ENCODE data around the gene OBSCN.

OBSCN gene

GRCh38 chr1:228347181-228347580 is 139.3 kb downstream of the OBSCN start:
- DNase-seq: no peak

DNA sequence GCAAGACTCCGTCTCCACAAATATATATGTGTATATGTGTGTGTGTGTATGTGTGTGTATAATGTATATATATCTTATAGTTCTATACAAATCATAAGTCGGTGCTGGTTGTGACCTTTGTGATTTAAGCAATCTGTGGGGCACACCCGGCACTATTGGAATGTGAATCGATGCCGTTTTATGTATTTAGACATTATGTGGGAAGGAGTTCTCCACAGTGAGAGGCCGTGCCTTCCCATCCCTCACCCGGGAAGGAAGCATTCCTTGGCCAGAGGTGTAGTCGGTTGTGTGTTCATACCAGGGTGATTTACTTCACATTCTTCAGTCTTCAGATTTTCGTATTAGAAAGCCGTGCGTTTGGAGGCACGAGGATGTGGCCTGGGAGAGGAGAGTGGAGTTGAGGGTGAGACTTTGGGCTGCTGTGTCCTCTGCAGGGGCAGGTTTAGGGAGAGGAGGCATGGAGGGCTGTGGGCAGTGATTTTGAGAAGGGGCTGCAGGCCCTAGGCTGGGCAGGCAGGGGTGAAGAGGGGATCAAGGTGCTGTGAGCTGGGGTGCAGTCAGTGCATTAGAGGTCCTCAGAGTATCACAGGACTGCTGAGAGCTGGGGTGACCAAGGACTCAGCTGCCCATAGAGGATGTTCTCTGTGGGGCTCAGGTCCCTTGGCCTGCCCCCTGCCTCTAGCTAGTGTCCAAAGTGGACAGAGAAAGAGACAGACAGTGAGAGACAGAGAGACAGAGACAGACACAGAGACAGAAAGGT is 141.0 kb downstream of the OBSCN start:
- no peak for DNase-seq

DNA sequence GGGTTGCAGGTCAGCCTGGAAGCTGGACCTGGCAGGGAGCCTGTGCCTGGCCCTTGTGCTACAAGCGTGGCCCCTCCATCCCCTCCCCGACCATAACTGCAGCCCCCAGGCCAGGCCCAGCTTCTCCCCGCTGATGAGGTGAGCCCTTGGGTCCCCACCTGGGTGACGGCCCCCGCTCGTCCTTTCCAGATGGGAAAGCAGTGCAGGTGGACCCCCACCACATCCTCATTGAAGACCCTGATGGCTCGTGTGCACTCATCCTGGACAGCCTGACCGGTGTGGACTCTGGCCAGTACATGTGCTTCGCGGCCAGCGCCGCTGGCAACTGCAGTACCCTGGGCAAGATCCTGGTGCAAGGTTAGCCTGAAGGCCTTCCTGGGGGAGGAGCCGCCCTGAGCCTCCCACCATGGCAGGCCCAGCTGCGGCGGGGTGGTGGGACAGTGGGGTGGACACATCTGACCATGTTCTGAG is 141.9 kb downstream of the OBSCN start:
- DNase-seq: no peak

DNA sequence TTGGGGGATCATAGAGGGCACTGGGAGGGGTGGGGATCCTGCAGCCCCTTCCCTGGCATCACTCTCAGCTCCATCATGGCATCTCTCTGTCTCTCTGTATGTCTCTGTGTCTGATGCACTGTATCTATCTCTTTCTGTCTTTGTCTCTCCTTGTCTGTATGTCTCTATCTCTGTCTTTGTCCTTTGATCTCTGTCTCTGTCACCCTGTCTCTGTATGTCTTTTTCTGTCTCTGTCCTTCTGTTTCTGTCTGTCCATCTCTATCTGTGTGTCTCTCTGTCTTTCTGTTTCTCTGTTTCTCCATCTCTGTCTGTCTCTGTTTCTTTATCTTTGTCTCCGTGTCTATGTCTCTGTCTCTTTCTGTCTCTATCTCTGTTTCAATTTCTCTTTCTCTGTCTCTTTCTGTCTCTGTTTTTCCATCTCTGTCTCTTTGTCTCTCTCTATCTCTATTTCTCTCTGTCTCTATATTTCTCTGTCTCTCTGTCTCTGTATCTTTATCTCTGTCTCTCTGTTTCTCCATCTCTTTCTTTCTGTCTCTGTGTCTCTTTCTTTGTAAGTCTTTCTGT is 142.4 kb downstream of the OBSCN start:
- DNase-seq: no peak

DNA sequence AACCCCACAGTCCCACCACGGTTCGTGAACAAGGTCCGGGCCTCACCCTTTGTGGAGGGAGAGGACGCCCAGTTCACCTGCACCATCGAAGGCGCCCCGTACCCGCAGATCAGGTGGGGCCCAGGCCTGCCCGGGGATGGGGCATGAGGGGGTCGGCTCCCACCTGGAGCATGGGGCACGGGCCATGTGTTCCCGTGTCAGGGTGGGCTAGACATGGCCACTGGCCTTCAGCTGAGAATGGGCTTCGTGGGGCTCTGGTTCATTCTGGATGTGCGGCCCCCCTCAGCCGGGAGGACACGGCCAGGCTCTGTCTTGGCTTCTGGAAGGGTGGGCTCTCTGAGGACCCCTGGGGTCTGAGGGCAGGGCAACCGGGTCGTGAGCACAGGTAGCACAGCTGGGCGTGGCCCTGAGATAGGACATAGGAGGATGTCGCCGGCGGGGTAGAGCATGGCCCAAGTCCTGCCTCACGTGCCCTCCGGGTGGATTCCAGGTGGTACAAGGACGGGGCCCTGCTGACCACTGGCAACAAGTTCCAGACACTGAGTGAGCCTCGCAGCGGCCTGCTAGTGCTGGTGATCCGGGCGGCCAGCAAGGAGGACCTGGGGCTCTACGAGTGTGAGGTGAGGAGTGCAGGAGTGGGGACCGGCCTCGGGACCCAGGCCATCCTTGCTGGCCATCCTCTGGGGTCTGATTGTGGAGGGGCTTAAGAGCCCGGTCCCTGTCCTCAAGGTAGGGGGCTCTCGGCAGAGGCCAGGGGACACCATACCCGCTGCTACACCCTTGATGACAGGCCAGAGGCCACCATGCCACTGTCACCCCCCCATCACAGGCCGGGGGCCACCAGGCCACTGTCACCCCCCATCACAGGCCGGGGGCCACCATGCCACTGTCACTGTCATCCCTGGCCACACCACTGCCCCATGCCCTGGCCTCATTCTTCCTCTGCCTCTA is 143.3 kb downstream of the OBSCN start:
- no peak for DNase-seq

- no peak for DNase-seq
Measured at GRCh38 chr1:228351850-228352249, 144.0 kb downstream of the OBSCN start.

- DNase-seq: no peak
Measured at GRCh38 chr1:228352677-228353481, 145.0 kb downstream of the OBSCN start.

DNA sequence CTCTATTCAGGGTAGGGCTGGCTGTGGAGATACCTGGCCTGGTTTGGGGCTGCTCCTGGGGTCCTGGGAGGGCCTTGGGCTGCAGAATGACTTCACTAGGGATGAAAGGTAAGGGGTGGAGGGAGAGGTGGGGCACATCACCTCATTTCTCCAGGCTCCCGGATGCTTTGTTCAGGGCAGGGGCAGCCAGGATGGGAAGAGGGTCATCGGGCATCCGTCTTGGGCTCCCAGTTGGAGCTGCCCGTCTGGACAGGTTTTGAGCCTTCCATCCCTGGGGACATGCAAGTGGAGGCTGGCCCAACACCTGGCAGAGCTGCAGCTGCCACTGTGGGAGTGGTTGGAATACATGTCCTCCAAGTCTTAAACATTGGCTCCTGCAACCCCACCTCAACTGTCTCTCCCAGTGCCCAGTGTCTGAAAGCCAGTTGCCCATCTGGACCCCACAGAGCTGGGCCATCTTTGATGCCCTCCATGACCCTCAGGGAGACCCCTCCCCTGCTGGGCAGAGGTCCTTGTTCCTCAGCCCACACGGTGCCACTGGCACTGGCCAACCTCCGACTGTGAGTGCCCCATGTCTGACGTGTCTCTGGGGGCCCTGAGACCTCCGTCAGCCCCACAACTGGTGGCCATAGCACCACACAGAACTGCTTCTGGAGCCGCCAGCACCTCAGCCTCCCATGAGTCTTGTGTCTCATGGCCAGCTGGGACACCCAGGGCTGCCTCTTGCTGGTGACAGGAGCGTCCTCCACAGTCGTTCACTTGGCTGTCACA is 145.9 kb downstream of the OBSCN start:
- DNase-seq: no peak

- DNase-seq: no peak
Measured at GRCh38 chr1:228354390-228355320, 146.8 kb downstream of the OBSCN start.

GRCh38 chr1:228356897-228357680 is 149.2 kb downstream of the OBSCN start:
- DNase-seq: no peak

DNA sequence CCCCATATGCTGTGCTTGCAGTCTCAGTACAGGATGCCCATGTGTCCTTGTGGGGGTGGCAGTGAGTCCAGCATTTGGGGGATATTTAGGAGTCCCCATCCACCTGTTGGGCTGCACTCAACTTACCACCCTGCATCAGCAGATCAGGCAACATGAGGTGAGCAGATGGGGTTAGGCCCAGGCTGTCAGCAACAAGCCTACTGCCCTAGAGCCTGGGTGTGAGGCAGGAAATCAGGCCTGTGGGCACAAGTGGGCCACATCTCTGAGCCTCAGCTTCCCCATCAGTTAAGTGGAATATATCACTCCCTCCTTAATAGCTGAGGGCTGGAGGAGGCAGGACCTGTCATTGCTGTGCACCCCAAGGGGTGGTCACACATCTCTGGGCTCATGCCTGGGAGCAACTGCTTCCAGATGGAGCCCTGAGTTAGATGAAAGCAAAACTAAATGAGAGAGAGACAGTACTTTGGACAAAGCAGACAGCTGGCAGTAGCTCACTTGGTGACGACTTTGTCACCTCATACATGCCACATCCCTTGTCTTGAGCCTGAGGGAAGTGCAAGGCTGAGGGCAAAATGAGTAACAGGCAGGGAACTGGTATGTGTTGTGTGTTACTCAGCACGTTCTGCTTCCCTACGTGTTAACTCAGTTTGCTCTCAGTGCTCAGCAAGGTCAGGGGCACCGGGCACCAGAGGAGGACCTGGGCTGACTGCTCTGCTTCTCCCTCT is 150.4 kb downstream of the OBSCN start:
- no peak for DNase-seq

GRCh38 chr1:228358764-228359612 is 151.1 kb downstream of the OBSCN start:
- DNase-seq: no peak

GRCh38 chr1:228359613-228360532 is 152.0 kb downstream of the OBSCN start:
- DNase-seq: no peak

GRCh38 chr1:228360533-228361313 is 152.9 kb downstream of the OBSCN start:
- no peak for DNase-seq

- DNase-seq: no peak
Measured at GRCh38 chr1:228361314-228362140, 153.7 kb downstream of the OBSCN start.

Data from MV-4-11 (cell line).